C4-2B (cell line): ENCODE measurements around the gene ARHGAP22.

Experiments
- ZFX ChIP-seq: fragments of 450-650 bp; IDR thresholded peaks from 2 replicates; pipeline ENCODE4 v1.6.1; 2017
- TF ChIP-seq, protein P1 (sequence below): fragments of 450-650 bp; conservative IDR thresholded peaks from 2 replicates; pipeline ENCODE4 v1.5.1; 2017; ENCODE audit warnings: mild to moderate bottlenecking

DNA sequence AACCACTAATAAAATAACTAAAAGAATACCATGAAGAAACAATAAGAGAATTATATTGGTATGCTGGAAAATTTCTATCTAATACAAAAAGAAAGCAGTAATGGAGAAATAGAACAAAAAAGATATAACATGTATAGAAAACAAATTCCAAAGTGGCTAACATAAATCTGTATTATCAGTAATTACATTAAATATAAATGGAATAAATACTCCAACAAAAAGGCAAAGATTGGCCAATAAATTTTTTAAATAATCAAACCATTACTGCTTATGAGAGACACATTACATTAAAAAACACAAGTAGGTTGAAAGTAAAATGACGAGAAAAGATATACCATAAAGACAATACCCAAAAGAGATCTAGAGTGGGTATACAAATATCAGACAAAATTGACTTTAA is 90.0 kb downstream of the ARHGAP22 start:
- TF ChIP-seq, protein P1, sequence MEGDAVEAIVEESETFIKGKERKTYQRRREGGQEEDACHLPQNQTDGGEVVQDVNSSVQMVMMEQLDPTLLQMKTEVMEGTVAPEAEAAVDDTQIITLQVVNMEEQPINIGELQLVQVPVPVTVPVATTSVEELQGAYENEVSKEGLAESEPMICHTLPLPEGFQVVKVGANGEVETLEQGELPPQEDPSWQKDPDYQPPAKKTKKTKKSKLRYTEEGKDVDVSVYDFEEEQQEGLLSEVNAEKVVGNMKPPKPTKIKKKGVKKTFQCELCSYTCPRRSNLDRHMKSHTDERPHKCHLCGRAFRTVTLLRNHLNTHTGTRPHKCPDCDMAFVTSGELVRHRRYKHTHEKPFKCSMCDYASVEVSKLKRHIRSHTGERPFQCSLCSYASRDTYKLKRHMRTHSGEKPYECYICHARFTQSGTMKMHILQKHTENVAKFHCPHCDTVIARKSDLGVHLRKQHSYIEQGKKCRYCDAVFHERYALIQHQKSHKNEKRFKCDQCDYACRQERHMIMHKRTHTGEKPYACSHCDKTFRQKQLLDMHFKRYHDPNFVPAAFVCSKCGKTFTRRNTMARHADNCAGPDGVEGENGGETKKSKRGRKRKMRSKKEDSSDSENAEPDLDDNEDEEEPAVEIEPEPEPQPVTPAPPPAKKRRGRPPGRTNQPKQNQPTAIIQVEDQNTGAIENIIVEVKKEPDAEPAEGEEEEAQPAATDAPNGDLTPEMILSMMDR = no peak
- TF ChIP-seq ZFX = no peak
